Transverse colon (tissue), 4 donors: Measurements from ENCODE around the gene SSTR4. TPM values are rescaled to one million over a fixed set of nuclear protein-coding genes. Genes with fewer than 3 reads are reported as not detected.
"Not testable (repeated sequence)": the region's sequence is repeated elsewhere in the genome, so short reads cannot be mapped to it uniquely, and the experiment has no call there.

Experiments
- DNase-seq: peaks from one replicate; pipeline ENCODE4 v3.0.0-alpha.2; 2019
- H3K27ac ChIP-seq, 4 donors: fragments of 200-600 bp; sonication (generic); 2 replicates each; pipeline ENCODE4 v1.5.1; 2016 to 2018; ENCODE audit warnings: inconsistent platforms in 4 of 4
- H3K27me3 ChIP-seq: fragments of 200-600 bp; sonication (generic); 2 replicates; pipeline ENCODE4 v1.5.1; 2017; ENCODE audit warnings: inconsistent platforms
- H3K36me3 ChIP-seq, 4 donors: fragments of 200-600 bp; sonication (generic); 2 replicates each; pipeline ENCODE4 v1.5.1; 2017 to 2019; ENCODE audit warnings: inconsistent platforms in 4 of 4
- H3K4me1 ChIP-seq, 4 donors: fragments of 200-600 bp; sonication (generic); 2 replicates each; pipeline ENCODE4 v1.5.1; 2017 to 2020; ENCODE audit warnings: inconsistent platforms in 4 of 4
- H3K4me3 ChIP-seq, 4 donors: fragments of 200-600 bp; sonication (generic); 1 replicate in 1 of 4; 2 replicates in 3 of 4; pipeline versions ENCODE4 v1.5.1 to v1.6.1; 2017 to 2019; ENCODE audit warnings: inconsistent platforms in 4 of 4
- H3K9me3 ChIP-seq, 2 donors: fragments of 200-600 bp; sonication (generic); 2 replicates each; pipeline ENCODE4 v1.5.1; 2017 to 2019; ENCODE audit warnings: inconsistent platforms in 2 of 2
- CTCF ChIP-seq, 5 experiments: fragments of 200-600 bp in 3 of 5; fragments of 450-650 bp in 2 of 5; sonication (generic) in 3 of 5; IDR thresholded peaks; 1 replicate in 2 of 5; 2 replicates in 3 of 5; pipeline ENCODE4 v1.5.1; 2016 to 2017; ENCODE audit warnings: antibody characterized with exemption in 5 of 5, inconsistent platforms in 3 of 5, mild to moderate bottlenecking in 2 of 5, moderate library complexity in 1 of 5
- EP300 ChIP-seq: sonication (generic); formaldehyde crosslinking; IDR thresholded peaks from one replicate; pipeline ENCODE4 v1.6.1; 2017; ENCODE audit warnings: antibody characterized with exemption, low read depth
- POLR2A ChIP-seq: fragments of 450-650 bp; IDR thresholded peaks from one replicate; pipeline ENCODE4 v1.6.1; 2016; ENCODE audit warnings: antibody characterized with exemption, mild to moderate bottlenecking, moderate library complexity
- POLR2AphosphoS5 ChIP-seq, 3 donors: sonication (generic); formaldehyde crosslinking; IDR thresholded peaks; one replicate each; pipeline ENCODE4 v1.6.1; 2016; ENCODE audit warnings: antibody characterized with exemption in 3 of 3
- WGBS, 2 donors: methylation state at CpG; one replicate each; pipeline ENCODE4 v1.1.5; 2018; ENCODE audit warnings: low coverage in 1 of 2; 5-methylcytosine and 5-hydroxymethylcytosine counted together
- in situ Hi-C, 4 donors: fragments of 200-750 bp; cut with MboI; loops; one replicate each; pipeline versions ENCODE4 v1.15.0 to v1.15.1; 2017; ENCODE audit warnings: low sequenced_read_pairs in 3 of 4, low pct_ligation_motif_present in 1 of 4, low pct_unique_long_range_greater_than_20kb in 1 of 4
- intact Hi-C: fragments of 100-400 bp; cut with DNase I; formaldehyde crosslinking; loops from one replicate; pipeline ENCODE4 v1.15.1; 2023; ENCODE audit warnings: low total_unique reads
- total RNA-seq, 4 donors: library from RNA; depleted of rRNA; stranded (reverse); fragments of >200 nt; gene quantifications; one replicate each; pipeline ENCODE4 v1.1.0, GENCODE V29; 2016

SSTR4 gene
- total RNA-seq, 4 donors from 2014 or later: not detected

GRCh38 chr20:23024701-23025100, 10.4 kb upstream of the SSTR4 start:
- Histone ChIP-seq H3K27ac (no peak overlapping the region), H3K4me3 (no peak overlapping the region), H3K9me3 (no peaks in the 10 kb centered on the region), H3K4me1 (no peaks in the 10 kb centered on the region), H3K27me3 (no peaks in the 10 kb centered on the region), H3K36me3 (no peaks in the 10 kb centered on the region)
- TF ChIP-seq POLR2AphosphoS5 (IDR thresholded peaks at IDR 0.05): no peak
- no peak for TF ChIP-seq EP300
- no peak for TF ChIP-seq POLR2A
- no peak for TF ChIP-seq CTCF (IDR thresholded peaks at IDR 0.05)
- 75% methylated on average over 2 to 3 of the region's 3 CpGs for WGBS, 2 donors
- in situ Hi-C loops: no loop called here
- DNase-seq: no peak
- intact Hi-C loops: no loop called here

- 86% methylated on average over 9 to 14 of the region's 14 CpGs for WGBS, 2 donors
- H3K4me1 ChIP-seq, H3K9me3 ChIP-seq, H3K36me3 ChIP-seq, intact Hi-C loops, in situ Hi-C loops, H3K27me3 ChIP-seq, H3K27ac ChIP-seq, H3K4me3 ChIP-seq, DNase-seq: not testable (repeated sequence)
These were observed 9.6 kb upstream of the SSTR4 start for GRCh38 chr20:23025503-23025902.

GRCh38 chr20:23027721-23028120, 7.4 kb upstream of the SSTR4 start:
- TF ChIP-seq POLR2A (no peak), CTCF (IDR thresholded peaks at IDR 0.05) (no peak), EP300 (no peak), POLR2AphosphoS5 (IDR thresholded peaks at IDR 0.05) (no peak)
- in situ Hi-C loops: no loop called here
- Histone ChIP-seq H3K27ac (no peak overlapping the region), H3K4me3 (no peak overlapping the region), H3K4me1 (no peaks in the 10 kb centered on the region), H3K9me3 (no peaks in the 10 kb centered on the region), H3K27me3 (no peaks in the 10 kb centered on the region), H3K36me3 (no peaks in the 10 kb centered on the region)
- intact Hi-C loops: no loop called here
- DNase-seq: no peak
- WGBS, 2 donors: 60 to 80% methylated on average over 1 of the region's 1 CpG

- no peaks in the 10 kb centered on the region for H3K27me3 ChIP-seq
- H3K4me1 ChIP-seq: no peaks in the 10 kb centered on the region
- H3K9me3 ChIP-seq: no peaks in the 10 kb centered on the region
- H3K4me3 ChIP-seq: no peak overlapping the region
- no peak for TF ChIP-seq CTCF (IDR thresholded peaks at IDR 0.05)
- TF ChIP-seq POLR2AphosphoS5 (IDR thresholded peaks at IDR 0.05): no peak
- TF ChIP-seq POLR2A: no peak
- no peak for TF ChIP-seq EP300
- DNase-seq: no peak
- intact Hi-C loops (no loop called here), in situ Hi-C loops (no loop called here)
- no peak overlapping the region for H3K27ac ChIP-seq
- H3K36me3 ChIP-seq: no peaks in the 10 kb centered on the region
- WGBS, 2 donors: 56 to 67% methylated on average over 3 of the region's 3 CpGs
These were observed 6.7 kb upstream of the SSTR4 start for GRCh38 chr20:23028392-23028791.

- Histone ChIP-seq H3K9me3 (no peaks in the 10 kb centered on the region), H3K4me1 (no peaks in the 10 kb centered on the region), H3K27me3 (no peaks in the 10 kb centered on the region), H3K27ac (no peak overlapping the region), H3K36me3 (no peaks in the 10 kb centered on the region), H3K4me3 (no peak overlapping the region)
- intact Hi-C loops: no loop called here
- no peak for DNase-seq
- TF ChIP-seq EP300 (no peak), CTCF (IDR thresholded peaks at IDR 0.05) (no peak), POLR2AphosphoS5 (IDR thresholded peaks at IDR 0.05) (no peak), POLR2A (no peak)
- in situ Hi-C loops: no loop called here
- WGBS, 2 donors: 63 to 65% methylated on average over 1 to 4 of the region's 4 CpGs
These were observed 5.8 kb upstream of the SSTR4 start for GRCh38 chr20:23029324-23029723.
